ENCODE results near the gene NDOR1. TPM values are rescaled to one million over a fixed set of nuclear protein-coding genes. Genes with fewer than 3 reads are reported as not detected.

The NDOR1 gene
- total and polyA plus RNA-seq, 2 of the 8 experiments (the other 6 are each of a cell fraction or from before 2014, with no cell fraction given) = 25.7 to 32.3 TPM

DNA sequence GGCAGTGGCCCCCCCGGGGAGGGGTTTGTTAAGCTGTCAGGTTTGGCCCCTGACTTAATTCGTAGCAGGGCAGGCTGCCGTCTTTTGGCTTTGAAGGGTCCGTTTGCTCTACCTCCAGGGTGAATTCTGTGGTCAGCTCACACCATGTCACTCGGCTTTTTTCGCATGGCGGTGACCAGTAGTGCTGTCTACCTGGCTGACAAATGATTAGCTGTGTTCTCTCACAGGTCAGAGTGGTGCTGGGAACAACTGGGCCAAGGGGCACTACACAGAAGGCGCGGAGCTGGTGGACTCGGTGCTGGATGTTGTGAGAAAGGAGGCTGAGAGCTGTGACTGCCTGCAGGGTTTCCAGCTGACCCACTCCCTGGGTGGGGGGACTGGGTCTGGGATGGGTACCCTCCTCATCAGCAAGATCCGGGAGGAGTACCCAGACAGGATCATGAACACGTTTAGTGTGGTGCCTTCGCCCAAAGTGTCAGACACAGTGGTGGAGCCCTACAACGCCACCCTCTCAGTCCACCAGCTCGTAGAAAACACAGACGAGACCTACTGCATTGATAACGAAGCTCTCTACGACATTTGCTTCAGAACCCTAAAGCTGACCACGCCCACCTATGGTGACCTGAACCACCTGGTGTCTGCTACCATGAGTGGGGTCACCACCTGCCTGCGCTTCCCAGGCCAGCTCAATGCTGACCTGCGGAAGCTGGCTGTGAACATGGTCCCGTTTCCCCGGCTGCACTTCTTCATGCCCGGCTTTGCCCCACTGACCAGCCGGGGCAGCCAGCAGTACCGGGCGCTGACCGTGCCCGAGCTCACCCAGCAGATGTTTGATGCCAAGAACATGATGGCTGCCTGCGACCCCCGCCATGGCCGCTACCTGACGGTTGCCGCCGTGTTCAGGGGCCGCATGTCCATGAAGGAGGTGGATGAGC is 37.0 kb downstream of the NDOR1 start:
- ChIA-PET CTCF (ENCODE audit: partially characterized antibody) (interaction anchor here (0.6 to 9.1 kb wide), 12 partner anchors 9 to 213 kb away, joined by 3 to 113 read pairs (median 5); partner anchors contain the start of genes CYSRT1, RNF208, RNF224 and SLC34A3), POLR2A (ENCODE audit: partially characterized antibody) (interaction anchor here (0.6 to 69.9 kb wide), 18 partner anchors 8 to 267 kb away, joined by 3 to 1462 read pairs (median 4); partner anchors contain the start of genes ANAPC2, CYSRT1, NDOR1 and NELFB)
- Histone ChIP-seq H2BK15ac (ENCODE audit: low read length) (no peak overlapping the region), H4K20me1 (replicated peaks in 1 of 2; ENCODE audit: control insufficient read depth in 1 of 2, insufficient read depth in 2 of 2, low read length in 2 of 2) (peaks cover 22 to 23% of the 10 kb centered on the region in 2 experiments), H3K56ac (replicated peaks; ENCODE audit: insufficient read length, low read depth, low read length) (no peak overlapping the region), H3K4me3 (ENCODE audit: extremely low read depth in 1 of 4, insufficient read depth in 2 of 4, low read depth in 3 of 4, low read length in 4 of 4) (peak overlapping the region; percentile 64 to 92 (median 74)), H3K36me3 (ENCODE audit: control insufficient read depth in 2 of 4, insufficient read depth in 4 of 4, low read length in 3 of 4) (peaks cover 6 to 18% (median 15%) of the 10 kb centered on the region in 4 experiments; a peak in 7 of 8 replicates), H4K5ac (ENCODE audit: insufficient read length, low read depth, low read length) (no peak overlapping the region), H2AK5ac (ENCODE audit: low read depth, low read length) (no peak overlapping the region), H3K4me1 (replicated peaks in 1 of 4; ENCODE audit: control insufficient read depth in 3 of 4, insufficient read depth in 4 of 4, low read length in 3 of 4) (peaks cover 0 to 20% (median 11%) of the 10 kb centered on the region in 4 experiments; a peak in 5 of 7 replicates), H3K4ac (replicated peaks; ENCODE audit: insufficient read length, low read depth, low read length) (no peak overlapping the region), H3K27ac (ENCODE audit: low read depth, low read length) (no peak overlapping the region), H3K9me3 (ENCODE audit: insufficient read depth in 2 of 2, low read depth in 1 of 2, low read length in 1 of 2) (no peaks in the 10 kb centered on the region), H3K14ac (ENCODE audit: insufficient read length) (no peak overlapping the region), H3K79me2 (ENCODE audit: control insufficient read depth in 1 of 2, insufficient read depth in 2 of 2, low read length in 2 of 2) (peaks cover 0 to 20% of the 10 kb centered on the region in 2 experiments; a peak in 2 of 4 replicates), H3K9ac (replicated peaks in 1 of 4; ENCODE audit: extremely low read depth in 1 of 4, low read depth in 3 of 4, low read length in 3 of 4) (no peak overlapping the region; a peak in 1 of 7 replicates), H3K27me3 (replicated peaks in 1 of 4; ENCODE audit: control insufficient read depth in 3 of 4, extremely low read depth in 1 of 4, insufficient read depth in 3 of 4, low read length in 3 of 4) (no peaks in the 10 kb centered on the region), H3K4me2 (ENCODE audit: insufficient read depth in 1 of 2, low read depth in 2 of 2, low read length in 2 of 2) (peak overlapping the region; percentile 76 to 87), H4K8ac (ENCODE audit: extremely low read depth, insufficient read depth, low read length) (no peak overlapping the region), H2AFZ (ENCODE audit: low read length) (no peak overlapping the region), H4K91ac (replicated peaks; ENCODE audit: insufficient read length, low read length) (no peak overlapping the region), H3K23me2 (ENCODE audit: low read depth, low read length) (peaks cover 5% of the 10 kb centered on the region; the same call in 1 of the 2 replicates), H3K23ac (ENCODE audit: insufficient read length) (no peak overlapping the region), H2BK20ac (ENCODE audit: low read length) (no peak overlapping the region), H2BK120ac (replicated peaks; ENCODE audit: low read depth, low read length) (no peak overlapping the region), H3K79me1 (ENCODE audit: low read depth, low read length) (peaks cover 5% of the 10 kb centered on the region), H2BK5ac (ENCODE audit: low read depth, low read length) (no peak overlapping the region), H3K18ac (ENCODE audit: extremely low read depth, low read length) (no peak overlapping the region), H2BK12ac (ENCODE audit: low read depth, low read length) (no peak overlapping the region)
- DNase-seq (ENCODE audit: low read depth in 1 of 2, low spot score in 2 of 2) (no peak), FAIRE-seq (no peak)
- TF ChIP-seq JUN (IDR thresholded peaks at IDR 0.05; ENCODE audit: low read depth, low read length) (no peak), POLR2AphosphoS5 (IDR thresholded peaks at IDR 0.05; ENCODE audit: low read depth, low read length) (peak; percentile 12; the same call in 1 of the 2 replicates), SP1 (IDR thresholded peaks at IDR 0.05; ENCODE audit: low read depth, low read length) (peak; percentile 32; the same call in 1 of the 2 replicates)
- WGBS, 2 experiments (ENCODE audit: extremely low coverage in 1 of 2, insufficient coverage in 1 of 2, insufficient read length in 1 of 2, insufficient replicate concordance in 2 of 2, low coverage in 1 of 2, low lambda C conversion rate in 2 of 2, missing lambda C conversion rate in 1 of 2) = 89% methylated on average over 36 of the region's 36 CpGs; no CpG with 5 or more reads in 1 of the 2 experiments

All from H1 (cell line).